GM19351 (cell line): ENCODE measurements around the gene SLC29A3.
"Not testable (repeated sequence)": the region's sequence is repeated elsewhere in the genome, so short reads cannot be mapped to it uniquely, and the experiment has no call there.

ENCODE experiments used
- ATAC-seq: cut with Tn5 transposase; IDR thresholded peaks from one replicate; pipeline ENCODE4 v1.9.1; 2021; ENCODE audit warnings: mild to moderate bottlenecking, moderate library complexity; ENCODE audit not compliant: unreplicated experiment

The SLC29A3 gene

GRCh38 chr10:71344993-71345480, 26.0 kb downstream of the SLC29A3 start:
- no peak for ATAC-seq

DNA sequence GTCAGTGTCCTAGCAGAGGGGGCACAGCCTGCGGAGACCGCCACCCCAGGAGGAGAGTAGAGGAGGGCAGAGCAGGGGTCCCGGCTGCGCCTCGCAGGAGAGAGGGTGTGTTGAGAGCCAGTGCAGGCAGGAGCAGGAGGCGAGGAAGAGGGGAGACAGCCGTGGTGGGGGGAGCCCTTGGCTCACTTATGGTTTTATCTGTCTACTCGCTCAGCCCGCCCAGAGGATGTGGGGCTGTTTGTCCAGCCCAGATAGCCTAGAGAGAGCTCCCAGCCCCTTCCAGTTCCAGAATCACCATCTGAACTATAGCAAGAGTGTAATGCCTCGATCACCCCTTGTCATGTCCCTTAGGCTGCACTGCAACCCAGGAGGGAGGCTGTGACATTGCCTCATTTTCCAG, 26.6 kb downstream of the SLC29A3 start:
- no peak for ATAC-seq

- no peak for ATAC-seq
Measured at GRCh38 chr10:71346731-71347130, 27.7 kb downstream of the SLC29A3 start.

DNA sequence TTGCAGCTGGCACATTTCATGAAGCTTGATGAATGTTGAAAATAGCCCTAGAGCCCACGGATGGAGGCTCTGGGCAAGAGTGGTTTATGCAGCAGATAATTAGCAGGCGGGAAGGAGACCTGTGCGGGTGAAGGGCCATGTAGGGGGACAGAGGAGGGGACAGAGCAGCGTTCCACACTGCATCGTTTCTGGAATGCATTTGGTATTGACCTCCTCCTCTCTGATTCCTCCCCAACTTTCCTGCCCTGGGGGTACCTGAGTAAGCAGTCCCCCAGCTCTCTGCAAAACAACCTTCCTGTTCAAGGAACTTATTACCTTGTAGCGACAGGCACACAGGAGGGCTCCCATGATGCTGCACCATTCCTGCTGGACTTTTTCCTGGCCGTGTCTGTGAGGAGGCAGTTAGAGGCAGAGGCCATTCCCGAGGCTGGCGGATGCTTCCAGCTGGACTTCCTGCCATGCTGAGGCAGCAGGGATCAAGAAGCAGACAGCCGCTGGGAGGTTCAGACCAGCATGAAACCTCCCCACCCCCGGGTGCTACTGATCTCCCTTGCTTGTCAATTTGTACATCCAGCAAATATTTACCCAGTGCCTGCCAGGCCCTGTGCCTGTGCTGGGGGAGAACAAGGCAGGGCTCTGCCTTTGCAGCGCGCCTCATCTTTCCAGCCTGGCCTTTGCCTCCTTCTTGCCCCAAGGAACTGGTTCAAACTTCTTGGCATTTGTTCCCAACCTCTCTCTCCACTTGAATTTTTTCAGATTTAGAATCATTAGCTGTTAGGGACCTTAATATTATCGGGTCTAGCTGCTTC, 28.7 kb downstream of the SLC29A3 start:
- ATAC-seq = no peak

- no peak for ATAC-seq
Measured at GRCh38 chr10:71348850-71349249, 29.8 kb downstream of the SLC29A3 start.

- ATAC-seq = no peak
Measured at GRCh38 chr10:71349406-71349805, 30.3 kb downstream of the SLC29A3 start.

GRCh38 chr10:71351087-71351486, 32.0 kb downstream of the SLC29A3 start:
- ATAC-seq = no peak

DNA sequence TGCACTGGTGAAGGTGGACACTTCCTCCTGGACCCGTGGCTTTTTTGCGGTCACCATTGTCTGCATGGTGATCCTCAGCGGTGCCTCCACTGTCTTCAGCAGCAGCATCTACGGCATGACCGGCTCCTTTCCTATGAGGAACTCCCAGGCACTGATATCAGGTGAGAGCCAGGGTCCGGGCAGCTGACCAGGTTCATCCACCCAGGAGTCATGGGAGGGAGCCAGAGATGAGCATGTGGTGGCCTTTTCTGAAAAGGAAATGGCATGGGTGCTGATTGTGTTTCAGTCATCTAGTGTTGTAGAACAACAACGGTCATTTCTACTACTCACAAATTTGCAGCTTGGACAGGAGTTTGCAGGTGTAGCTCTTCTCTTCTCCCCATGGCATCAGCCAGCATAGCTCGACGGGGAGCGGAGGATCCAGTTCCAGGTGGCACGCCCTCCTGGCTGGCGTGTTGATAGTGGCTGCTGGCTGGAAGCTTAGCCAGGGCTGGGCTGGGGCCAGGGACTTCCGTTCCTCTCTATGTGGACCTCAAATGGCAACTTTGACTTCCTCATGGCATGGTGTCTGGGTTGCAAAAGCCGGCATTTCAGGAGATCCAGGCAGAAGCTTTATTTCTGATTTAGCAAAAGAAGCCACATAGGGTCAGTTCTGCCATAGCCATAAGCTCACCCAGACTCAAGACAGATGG, 32.7 kb downstream of the SLC29A3 start:
- no peak for ATAC-seq

- no peak for ATAC-seq
Measured at GRCh38 chr10:71353639-71354038, 34.6 kb downstream of the SLC29A3 start.

GRCh38 chr10:71354776-71355175, 35.7 kb downstream of the SLC29A3 start:
- ATAC-seq = no peak

DNA sequence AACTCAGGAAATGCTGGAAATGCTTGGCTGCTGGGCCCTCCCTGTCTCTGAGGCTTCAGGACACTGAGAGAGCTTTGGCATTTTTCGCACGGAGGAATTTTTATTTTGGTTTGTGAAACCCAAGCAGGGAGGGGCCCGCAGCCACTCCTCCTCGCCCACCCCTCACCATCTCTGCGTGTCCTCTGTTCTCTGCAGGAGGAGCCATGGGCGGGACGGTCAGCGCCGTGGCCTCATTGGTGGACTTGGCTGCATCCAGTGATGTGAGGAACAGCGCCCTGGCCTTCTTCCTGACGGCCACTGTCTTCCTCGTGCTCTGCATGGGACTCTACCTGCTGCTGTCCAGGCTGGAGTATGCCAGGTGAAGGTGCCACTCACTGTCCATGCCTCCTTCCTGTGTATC, 36.8 kb downstream of the SLC29A3 start:
- no peak for ATAC-seq

GRCh38 chr10:71357792-71358265, 38.8 kb downstream of the SLC29A3 start:
- no peak for ATAC-seq

DNA sequence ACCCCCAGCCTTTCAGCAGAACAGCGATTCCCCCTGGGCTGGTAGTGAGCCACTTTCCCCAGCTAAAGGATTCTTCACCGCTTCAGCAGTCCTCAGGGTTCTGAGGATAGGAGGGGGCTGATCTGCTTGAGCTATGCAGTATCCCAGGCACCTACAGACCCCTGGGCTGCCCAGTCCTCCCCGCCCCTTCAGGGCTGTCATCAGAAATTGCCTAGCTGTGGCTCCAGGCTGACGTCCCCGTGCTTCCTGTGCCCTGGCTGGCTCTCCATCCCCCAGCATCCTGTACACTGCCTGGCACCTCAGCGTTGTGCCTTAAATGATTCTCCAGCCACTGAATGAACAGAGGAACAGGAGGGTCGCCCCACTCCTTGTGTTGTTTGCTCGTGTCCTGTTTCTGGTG, 39.2 kb downstream of the SLC29A3 start:
- no peak for ATAC-seq

GRCh38 chr10:71358906-71359305, 39.8 kb downstream of the SLC29A3 start:
- not testable (repeated sequence) for ATAC-seq

GRCh38 chr10:71359364-71360046, 40.4 kb downstream of the SLC29A3 start:
- peak; percentile 75 for ATAC-seq

DNA sequence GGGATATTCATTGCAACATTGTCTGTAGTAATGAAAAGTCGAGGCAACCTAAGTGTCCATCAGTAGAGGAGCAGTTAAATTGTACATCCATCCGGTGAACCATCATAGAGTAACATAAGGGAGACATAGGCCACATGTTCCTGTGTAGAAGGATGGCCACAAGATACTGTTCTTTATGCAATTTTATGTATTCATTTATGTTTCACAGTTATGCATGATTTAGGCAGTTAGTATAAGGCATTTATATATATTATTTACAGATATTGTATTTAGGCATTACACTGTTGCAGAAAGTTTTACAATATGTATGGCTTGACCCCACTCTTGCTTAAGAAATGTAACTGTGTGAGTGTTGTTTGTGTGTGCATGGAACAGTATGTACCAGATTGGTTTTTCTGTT, 41.7 kb downstream of the SLC29A3 start:
- no peak for ATAC-seq

DNA sequence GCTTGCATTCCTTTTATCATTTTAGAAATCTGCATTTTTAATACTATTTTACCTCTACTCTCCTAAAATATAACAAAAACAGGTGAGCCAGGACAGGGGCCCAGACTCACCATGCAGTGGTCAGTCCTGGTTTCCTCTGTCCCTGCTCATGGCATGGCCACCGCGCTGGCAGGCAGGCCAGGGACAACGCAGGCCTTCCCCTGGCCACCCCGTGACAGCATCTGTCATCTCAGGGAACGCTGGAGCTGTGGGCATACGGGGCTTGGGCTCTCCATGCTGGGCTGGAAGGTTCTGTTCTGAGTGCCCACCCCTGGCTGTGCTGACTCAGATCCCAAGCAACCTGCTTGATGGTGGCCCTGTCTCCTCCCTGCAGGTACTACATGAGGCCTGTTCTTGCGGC, 42.5 kb downstream of the SLC29A3 start:
- no peak for ATAC-seq

DNA sequence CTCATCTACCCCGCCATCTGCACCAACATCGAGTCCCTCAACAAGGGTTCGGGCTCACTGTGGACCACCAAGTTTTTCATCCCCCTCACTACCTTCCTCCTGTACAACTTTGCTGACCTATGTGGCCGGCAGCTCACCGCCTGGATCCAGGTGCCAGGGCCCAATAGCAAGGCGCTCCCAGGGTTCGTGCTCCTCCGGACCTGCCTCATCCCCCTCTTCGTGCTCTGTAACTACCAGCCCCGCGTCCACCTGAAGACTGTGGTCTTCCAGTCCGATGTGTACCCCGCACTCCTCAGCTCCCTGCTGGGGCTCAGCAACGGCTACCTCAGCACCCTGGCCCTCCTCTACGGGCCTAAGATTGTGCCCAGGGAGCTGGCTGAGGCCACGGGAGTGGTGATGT, 43.1 kb downstream of the SLC29A3 start:
- ATAC-seq = no peak

GRCh38 chr10:71363936-71364335, 44.9 kb downstream of the SLC29A3 start:
- no peak for ATAC-seq

DNA sequence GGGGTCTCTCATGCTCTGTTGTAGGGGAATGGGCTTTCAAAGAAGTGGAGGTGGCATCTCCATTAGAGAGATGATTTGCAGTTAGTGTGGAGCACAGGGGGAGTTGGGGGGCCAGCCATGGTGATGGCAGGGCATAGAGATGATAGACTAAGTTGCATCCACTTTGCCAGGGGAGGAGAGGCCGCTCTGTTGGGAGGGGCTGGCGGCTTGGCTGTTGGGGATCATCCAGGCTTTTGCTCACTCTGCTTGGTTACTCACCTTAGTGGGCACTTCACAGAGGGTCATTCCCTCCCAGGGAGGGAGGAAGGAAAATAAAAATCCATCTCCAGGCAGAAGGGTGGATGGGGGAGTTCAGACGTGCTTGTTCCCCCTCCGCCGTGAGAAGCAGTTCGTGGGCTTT, 46.3 kb downstream of the SLC29A3 start:
- ATAC-seq = no peak

DNA sequence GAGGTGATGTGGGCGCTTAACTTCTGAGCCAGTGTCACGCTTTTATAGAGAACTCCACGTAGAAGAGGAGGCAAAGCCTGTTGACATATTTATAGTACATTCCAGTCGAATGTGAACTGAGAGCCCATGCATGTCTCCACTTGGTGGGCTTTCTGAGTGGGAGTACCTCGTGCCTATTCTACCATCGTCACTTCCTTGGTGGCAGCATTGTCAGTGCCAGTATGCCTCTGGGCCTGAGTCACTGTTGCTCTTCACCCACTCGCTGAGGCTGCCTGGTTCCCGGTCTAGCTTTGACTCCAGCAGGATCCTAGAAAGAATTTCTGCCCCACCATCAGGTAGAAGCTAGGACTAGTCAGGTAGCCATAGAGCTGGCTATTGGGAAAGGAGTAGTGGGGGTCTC, 47.6 kb downstream of the SLC29A3 start:
- no peak for ATAC-seq

DNA sequence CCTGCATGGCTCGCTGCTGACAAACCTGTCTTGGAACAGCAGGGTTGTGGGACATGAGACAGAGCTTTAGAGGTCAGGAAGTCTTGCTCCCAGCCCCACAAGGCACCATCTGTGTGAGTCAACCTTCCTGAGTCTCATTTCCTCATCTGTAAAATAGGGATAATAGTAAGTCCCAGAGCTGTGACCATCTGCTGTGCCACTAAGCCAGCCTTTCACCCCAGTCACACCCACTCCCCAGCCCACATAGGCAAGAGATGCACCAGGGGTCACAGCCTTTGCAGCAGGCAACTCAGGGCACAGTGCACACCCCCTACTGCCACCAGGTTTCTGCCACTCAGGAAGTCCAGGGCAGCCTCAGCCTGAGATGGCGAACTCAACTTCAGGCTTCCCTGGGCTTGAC, 48.2 kb downstream of the SLC29A3 start:
- no peak for ATAC-seq
